Skin of body (tissue), 2 donors: Measurements from ENCODE around the gene AFAP1. TPM values are rescaled to one million over a fixed set of nuclear protein-coding genes. Genes with fewer than 3 reads are reported as not detected.
A peak's percentile ranks its signal among the peaks of the same experiment; 100 is the strongest.

Experiments used
- DNase-seq: peaks from one replicate; lab custom pipeline; 2025; lab: John Stamatoyannopoulos, UW
- total RNA-seq: library from RNA; depleted of rRNA; stranded (reverse); fragments of >200 nt; gene quantifications from one replicate; pipeline ENCODE4 v1.2.3, GENCODE V29; 2014

Gene AFAP1
- total RNA-seq, 1 donor from 2014 or later: 34.5 TPM

- peak; percentile 38 for DNase-seq
These were observed 116.8 kb downstream of the AFAP1 start for GRCh38 chr4:7822877-7823276.

- DNase-seq: no peak
These were observed 117.5 kb downstream of the AFAP1 start for GRCh38 chr4:7822137-7822505.

- peak; percentile 78 for DNase-seq
These were observed 118.2 kb downstream of the AFAP1 start for GRCh38 chr4:7821245-7822136.

- DNase-seq: no peak
These were observed 119.4 kb downstream of the AFAP1 start for GRCh38 chr4:7820031-7820818.

GRCh38 chr4:7819446-7819845 lies 120.2 kb downstream of the AFAP1 start:
- DNase-seq: no peak

- DNase-seq: no peak
These were observed 121.2 kb downstream of the AFAP1 start for GRCh38 chr4:7818399-7818911.

GRCh38 chr4:7817877-7818398 lies 121.7 kb downstream of the AFAP1 start:
- DNase-seq: no peak

- no peak for DNase-seq
These were observed 122.9 kb downstream of the AFAP1 start for GRCh38 chr4:7816771-7817170.

GRCh38 chr4:7815981-7816380 lies 123.7 kb downstream of the AFAP1 start:
- no peak for DNase-seq

- no peak for DNase-seq
These were observed 124.1 kb downstream of the AFAP1 start for GRCh38 chr4:7815562-7815961.

GRCh38 chr4:7814451-7814850 lies 125.2 kb downstream of the AFAP1 start:
- no peak for DNase-seq

- no peak for DNase-seq
These were observed 126.0 kb downstream of the AFAP1 start for GRCh38 chr4:7813674-7814073.

GRCh38 chr4:7812921-7813320 lies 126.7 kb downstream of the AFAP1 start:
- no peak for DNase-seq

GRCh38 chr4:7812231-7812857 lies 127.3 kb downstream of the AFAP1 start:
- peak; percentile 42 for DNase-seq

- DNase-seq: peak; percentile 42
These were observed 128.0 kb downstream of the AFAP1 start for GRCh38 chr4:7811536-7812191.

- no peak for DNase-seq
These were observed 128.7 kb downstream of the AFAP1 start for GRCh38 chr4:7810783-7811535.

- no peak for DNase-seq
These were observed 130.9 kb downstream of the AFAP1 start for GRCh38 chr4:7808752-7809151.

- DNase-seq: no peak
These were observed 131.5 kb downstream of the AFAP1 start for GRCh38 chr4:7808181-7808580.

GRCh38 chr4:7807351-7807921 lies 132.2 kb downstream of the AFAP1 start:
- DNase-seq: no peak
